ENCODE data around the gene ZNF441. TPM values are rescaled to one million over a fixed set of nuclear protein-coding genes. Genes with fewer than 3 reads are reported as not detected.
A peak's percentile ranks its signal among the peaks of the same experiment; 100 is the strongest.

Gene ZNF441
- total and polyA plus RNA-seq, 12 donors: 2.8 to 14.2 (median 7.5) TPM

DNA sequence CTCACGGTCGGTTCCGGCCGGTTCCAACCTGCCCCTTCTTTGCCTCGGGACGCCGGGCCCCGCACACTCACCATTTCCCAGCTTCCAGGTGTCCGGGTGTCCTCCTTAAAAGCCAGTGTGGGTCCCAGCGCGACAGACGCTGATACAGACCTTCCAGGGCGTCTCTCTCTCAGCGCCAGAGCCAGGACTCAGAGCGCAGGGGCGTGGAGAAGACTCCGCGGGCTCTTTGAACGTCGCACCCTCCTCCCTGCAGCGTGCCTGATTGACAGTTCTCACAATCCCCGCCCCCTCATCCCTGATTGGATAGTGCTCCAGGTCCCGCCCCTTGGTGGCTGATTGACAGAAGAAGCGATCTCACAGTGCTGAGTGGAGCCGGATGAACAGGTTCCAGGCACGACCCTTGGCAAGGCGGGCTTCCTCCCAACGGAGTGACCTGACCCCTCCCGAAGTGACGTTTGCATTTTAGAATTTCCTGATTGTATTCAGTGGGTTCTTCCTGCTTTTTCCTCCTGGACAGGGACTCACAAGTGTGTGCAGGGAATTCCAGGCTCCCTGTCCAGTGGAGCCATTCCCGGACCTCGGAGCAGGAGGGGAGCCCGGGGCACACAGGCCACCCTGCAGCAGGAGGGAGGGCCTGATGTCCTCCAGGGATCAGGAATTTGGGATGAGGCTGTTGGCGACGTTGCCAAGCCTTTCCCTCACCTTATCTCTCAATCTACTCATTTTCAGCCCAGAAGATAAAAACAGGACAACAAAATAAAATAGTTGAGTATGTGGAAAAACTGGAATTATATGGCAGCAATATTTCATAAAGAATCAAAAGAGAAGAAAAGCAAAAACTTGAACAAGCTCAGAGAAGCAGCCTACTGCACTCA lies 27.8 kb upstream of the ZNF441 start, which contains the start of gene ZNF823:
TSS of gene ZNF823 (minus strand) at position 201 of the 875 bp plus-strand sequence. CDS start at position 74, 127 bp downstream.
- Histone ChIP-seq H3K4me1 (replicated peaks in 1 of 2) (peaks cover 7 to 25% of the 10 kb centered on the region in 2 donors), H3K4me3 (peak within 1 kb of the TSS; percentile 27 to 98 (median 78)), H3K27me3 (no peaks in the 10 kb centered on the region), H3K36me3 (replicated peaks in 1 of 2) (no peaks in the 10 kb centered on the region), H3K27ac (peak within 1 kb of the TSS; percentile 74 to 90 (median 82)), H3K9me3 (replicated peaks in 1 of 3) (no peaks in the 10 kb centered on the region)
- 0 to 1% (median 0%) methylated on average over 19 to 35 of the region's 35 CpGs for WGBS, 4 donors
- DNase-seq: peak; percentile 99 to 100 (median 100)
- intact Hi-C loops (cut with DNase I): no loop called here
- TF ChIP-seq, protein P1, sequence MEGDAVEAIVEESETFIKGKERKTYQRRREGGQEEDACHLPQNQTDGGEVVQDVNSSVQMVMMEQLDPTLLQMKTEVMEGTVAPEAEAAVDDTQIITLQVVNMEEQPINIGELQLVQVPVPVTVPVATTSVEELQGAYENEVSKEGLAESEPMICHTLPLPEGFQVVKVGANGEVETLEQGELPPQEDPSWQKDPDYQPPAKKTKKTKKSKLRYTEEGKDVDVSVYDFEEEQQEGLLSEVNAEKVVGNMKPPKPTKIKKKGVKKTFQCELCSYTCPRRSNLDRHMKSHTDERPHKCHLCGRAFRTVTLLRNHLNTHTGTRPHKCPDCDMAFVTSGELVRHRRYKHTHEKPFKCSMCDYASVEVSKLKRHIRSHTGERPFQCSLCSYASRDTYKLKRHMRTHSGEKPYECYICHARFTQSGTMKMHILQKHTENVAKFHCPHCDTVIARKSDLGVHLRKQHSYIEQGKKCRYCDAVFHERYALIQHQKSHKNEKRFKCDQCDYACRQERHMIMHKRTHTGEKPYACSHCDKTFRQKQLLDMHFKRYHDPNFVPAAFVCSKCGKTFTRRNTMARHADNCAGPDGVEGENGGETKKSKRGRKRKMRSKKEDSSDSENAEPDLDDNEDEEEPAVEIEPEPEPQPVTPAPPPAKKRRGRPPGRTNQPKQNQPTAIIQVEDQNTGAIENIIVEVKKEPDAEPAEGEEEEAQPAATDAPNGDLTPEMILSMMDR (IDR thresholded peaks at IDR 0.05): no peak
- peak; percentile 28 to 92 for TF ChIP-seq POLR2A (IDR thresholded peaks at IDR 0.05)

DNA sequence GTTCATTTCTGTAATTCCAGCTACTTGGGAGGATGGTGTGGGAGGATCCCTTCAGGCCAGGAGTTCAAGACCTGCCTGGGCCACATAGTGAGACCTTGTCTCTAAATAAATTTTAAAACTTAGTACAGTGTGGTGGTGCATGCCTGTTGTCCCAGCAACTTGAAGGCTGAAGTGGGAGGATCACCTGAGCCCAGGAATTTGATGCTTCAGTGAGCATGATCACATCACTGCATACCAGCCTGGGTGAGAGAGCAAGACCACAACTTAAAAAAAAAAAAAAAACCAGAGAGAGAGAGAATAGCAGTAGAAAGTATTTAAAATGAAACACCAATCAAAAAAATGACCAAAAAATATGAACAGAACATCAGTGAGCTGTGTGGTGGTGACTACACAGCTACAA lies 20.9 kb upstream of the ZNF441 start:
- no peak for DNase-seq
- Histone ChIP-seq H3K27me3 (no peaks in the 10 kb centered on the region), H3K27ac (no peak overlapping the region), H3K9me3 (replicated peaks in 1 of 3) (peaks cover 0 to 11% (median 0%) of the 10 kb centered on the region in 3 donors), H3K4me3 (no peak overlapping the region), H3K4me1 (replicated peaks in 1 of 2) (no peaks in the 10 kb centered on the region), H3K36me3 (replicated peaks in 1 of 2) (no peaks in the 10 kb centered on the region)
- TF ChIP-seq POLR2A (IDR thresholded peaks at IDR 0.05): no peak
- TF ChIP-seq, protein P1 (IDR thresholded peaks at IDR 0.05): no peak
- intact Hi-C loops (cut with DNase I): no loop called here

DNA sequence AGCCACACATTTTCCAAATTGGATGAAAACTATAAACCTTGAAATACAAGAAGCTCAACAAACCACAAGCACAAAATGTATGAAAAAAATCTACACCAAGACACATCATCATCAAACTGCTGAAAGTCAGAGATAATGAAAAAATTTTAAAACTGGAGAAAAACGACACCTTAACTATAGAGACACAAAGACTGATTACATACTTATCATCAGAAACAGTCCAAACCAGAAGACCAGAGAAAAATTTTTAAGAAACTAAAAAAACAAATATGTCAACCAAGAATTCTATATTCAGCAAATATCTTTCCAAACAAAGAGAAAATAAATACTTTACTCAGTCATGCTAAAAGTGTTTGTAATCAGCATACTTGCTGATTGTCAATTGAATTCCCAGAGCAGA lies 19.5 kb upstream of the ZNF441 start:
- Histone ChIP-seq H3K4me3 (no peak overlapping the region), H3K4me1 (replicated peaks in 1 of 2) (no peaks in the 10 kb centered on the region), H3K9me3 (replicated peaks in 1 of 3) (peaks cover 0 to 11% (median 0%) of the 10 kb centered on the region in 3 donors), H3K27me3 (no peaks in the 10 kb centered on the region), H3K27ac (no peak overlapping the region), H3K36me3 (replicated peaks in 1 of 2) (no peaks in the 10 kb centered on the region)
- 39 to 53% (median 48%) methylated on average over 1 of the region's 1 CpG for WGBS, 4 donors
- DNase-seq: no peak
- intact Hi-C loops (cut with DNase I): no loop called here
- no peak for TF ChIP-seq POLR2A (IDR thresholded peaks at IDR 0.05)
- TF ChIP-seq, protein P1 (IDR thresholded peaks at IDR 0.05): no peak

DNA sequence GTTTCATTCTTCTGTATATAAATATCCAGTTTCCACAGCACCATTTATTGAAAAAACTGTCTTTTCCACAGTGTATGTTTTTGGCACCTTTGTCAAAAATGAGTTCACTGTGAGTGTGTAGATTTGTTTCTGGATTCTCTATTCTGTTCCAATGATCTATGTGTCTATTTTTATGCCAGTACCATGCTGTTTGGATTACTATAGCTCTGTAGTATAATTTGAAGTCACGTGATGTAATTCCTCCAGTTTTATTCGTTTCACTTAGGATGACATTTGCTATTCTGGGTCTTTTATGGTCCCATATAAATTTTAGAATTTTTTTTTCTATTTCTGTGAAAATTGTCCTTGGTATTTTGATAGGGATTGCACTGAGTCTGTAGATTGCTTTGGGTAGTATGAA lies 17.0 kb upstream of the ZNF441 start:
- H3K27me3 ChIP-seq: no peaks in the 10 kb centered on the region
- no peak for TF ChIP-seq POLR2A (IDR thresholded peaks at IDR 0.05)
- TF ChIP-seq, protein P1 (IDR thresholded peaks at IDR 0.05): no peak
- no peak overlapping the region for H3K27ac ChIP-seq
- H3K4me1 ChIP-seq (replicated peaks in 1 of 2): no peaks in the 10 kb centered on the region
- intact Hi-C loops (cut with DNase I): no loop called here
- H3K9me3 ChIP-seq (replicated peaks in 1 of 3): peaks cover 0 to 11% (median 0%) of the 10 kb centered on the region in 3 donors
- no peaks in the 10 kb centered on the region for H3K36me3 ChIP-seq (replicated peaks in 1 of 2)
- no peak for DNase-seq
- 50 to 59% (median 55%) methylated on average over 2 of the region's 2 CpGs for WGBS, 4 donors
- no peak overlapping the region for H3K4me3 ChIP-seq

All from adrenal gland (tissue), 12 donors.